Measurements from ENCODE around the gene ESRRG. TPM values are rescaled to one million over a fixed set of nuclear protein-coding genes. Genes with fewer than 3 reads are reported as not detected.

Gene ESRRG
- total and polyA plus RNA-seq, 2 donors (not counting 3 experiments of a cell fraction or from before 2014, with no cell fraction given) = not detected

GRCh38 chr1:216542741-216543140 lies 180.5 kb downstream of the ESRRG start:
- intact Hi-C loops (cut with micrococcal nuclease) (no loop called here), dilution Hi-C loops (cut with MboI; ENCODE audit: extremely low pct_ligation_motif_present, low sequenced_read_pairs) (no loop called here)
- no peaks in the 10 kb centered on the region for H3K79me2 ChIP-seq (ENCODE audit: control insufficient read depth, insufficient read depth, low read length)
- H3K36me3 ChIP-seq (ENCODE audit: control insufficient read depth in 2 of 2, extremely low read depth in 1 of 2, insufficient read depth in 2 of 2, low read length in 2 of 2) = no peaks in the 10 kb centered on the region
- H2AFZ ChIP-seq (ENCODE audit: low read depth, low read length) = no peak overlapping the region
- no peaks in the 10 kb centered on the region for H3K9me1 ChIP-seq (replicated peaks; ENCODE audit: control insufficient read depth, extremely low read depth, insufficient read depth, low read length)
- BruUV-seq (replicated peaks) = no TSS peak
- H4K20me1 ChIP-seq (replicated peaks; ENCODE audit: control insufficient read depth, extremely low read depth, insufficient read depth, low read length) = no peaks in the 10 kb centered on the region
- H3K4me2 ChIP-seq (ENCODE audit: insufficient read depth, low read length) = no peak overlapping the region
- H3K27me3 ChIP-seq (ENCODE audit: control insufficient read depth in 2 of 2, insufficient read depth in 2 of 2, low read length in 2 of 2) = no peaks in the 10 kb centered on the region
- H3K27ac ChIP-seq (ENCODE audit: insufficient read depth, low read depth, low read length) = no peak overlapping the region
- H3K9me3 ChIP-seq (replicated peaks; ENCODE audit: control insufficient read depth, insufficient read depth, low read length) = peaks cover 2% of the 10 kb centered on the region
- no peak overlapping the region for H3K4me3 ChIP-seq (replicated peaks in 1 of 3; ENCODE audit: insufficient read depth in 1 of 3, low read depth in 1 of 3, low read length in 3 of 3)
- no peak overlapping the region for H3K9ac ChIP-seq (replicated peaks; ENCODE audit: extremely low read depth, insufficient read depth, low read length)
- POLR2A ChIA-PET = no interaction called here
- FAIRE-seq (no peak), DNase-seq (ENCODE audit: low read depth, low spot score) (no peak)
- no peak for TF ChIP-seq MYC (IDR thresholded peaks at IDR 0.05; ENCODE audit: low read depth, low read length)
- TF ChIP-seq JUN (IDR thresholded peaks at IDR 0.05; ENCODE audit: borderline replicate concordance, insufficient read depth, insufficient read length, low read depth) = no peak
- no peak for TF ChIP-seq POLR2A (IDR thresholded peaks at IDR 0.05; ENCODE audit: low read depth, low read length)
- TF ChIP-seq FOS (IDR thresholded peaks at IDR 0.05; ENCODE audit: borderline replicate concordance, insufficient read depth, low read length) = no peak
- no peak for TF ChIP-seq GATA2 (IDR thresholded peaks at IDR 0.05; ENCODE audit: insufficient read depth, insufficient read length, low read depth, low read length)
- TF ChIP-seq MAX (IDR thresholded peaks at IDR 0.05; ENCODE audit: insufficient read depth, insufficient read length) = no peak
- TF ChIP-seq CTCF (IDR thresholded peaks at IDR 0.05; ENCODE audit: extremely low read depth in 1 of 2, insufficient read depth in 1 of 2, low read depth in 1 of 2, low read length in 2 of 2) = no peak
- no peak for TF ChIP-seq POLR2AphosphoS5 (IDR thresholded peaks at IDR 0.05; ENCODE audit: insufficient read depth, low read depth, low read length)
- no peak for TF ChIP-seq EZH2 (IDR thresholded peaks at IDR 0.05; ENCODE audit: borderline replicate concordance, low read depth, low read length, severe bottlenecking)
- CTCF ChIA-PET = no interaction called here
- H3K4me1 ChIP-seq (ENCODE audit: control insufficient read depth, extremely low read depth, insufficient read depth, low read length) = no peaks in the 10 kb centered on the region
